Middle frontal gyrus (tissue), 1 donor: ENCODE data around the gene MAN1B1.
A peak's percentile ranks its signal among the peaks of the same experiment; 100 is the strongest.

Source experiments
- DNase-seq: peaks from one replicate; pipeline ENCODE4 v3.0.0-alpha.2; 2015; ENCODE audit warnings: low spot score; ENCODE audit errors: extremely low spot score

MAN1B1 gene

GRCh38 chr9:137068539-137069507 is 18.0 kb upstream of the MAN1B1 start:
- DNase-seq = no peak

GRCh38 chr9:137069508-137070091 is 17.2 kb upstream of the MAN1B1 start:
- no peak for DNase-seq

- peak; percentile 75 for DNase-seq
Observed at GRCh38 chr9:137070201-137070905, 16.4 kb upstream of the MAN1B1 start, which contains the start of gene SAPCD2. Gene SAPCD2, minus strand, starts transcription at chr9:137070557. Its CDS starts 97 bp downstream, at chr9:137070460.

- peak; percentile 77 for DNase-seq
Observed at GRCh38 chr9:137070906-137071275, 15.9 kb upstream of the MAN1B1 start.

- no peak for DNase-seq
Observed at GRCh38 chr9:137071282-137071681, 15.5 kb upstream of the MAN1B1 start.

GRCh38 chr9:137073992-137074399 is 12.8 kb upstream of the MAN1B1 start:
- DNase-seq = no peak

GRCh38 chr9:137074657-137075274 is 12.0 kb upstream of the MAN1B1 start:
- DNase-seq = no peak

GRCh38 chr9:137075275-137075775 is 11.5 kb upstream of the MAN1B1 start:
- no peak for DNase-seq

GRCh38 chr9:137076636-137077009 is 10.2 kb upstream of the MAN1B1 start:
- no peak for DNase-seq

- peak; percentile 65 for DNase-seq
Observed at GRCh38 chr9:137077010-137077747, 9.6 kb upstream of the MAN1B1 start, which contains the start of gene UAP1L1. Gene UAP1L1, plus strand, starts transcription at chr9:137077517. Its CDS starts 16 bp downstream, at chr9:137077533.

- no peak for DNase-seq
Observed at GRCh38 chr9:137077758-137078693, 8.8 kb upstream of the MAN1B1 start.

GRCh38 chr9:137078701-137079400 is 7.9 kb upstream of the MAN1B1 start:
- DNase-seq = no peak

- DNase-seq = no peak
Observed at GRCh38 chr9:137079401-137079787, 7.4 kb upstream of the MAN1B1 start.

- no peak for DNase-seq
Observed at GRCh38 chr9:137080260-137081122, 6.3 kb upstream of the MAN1B1 start.

- no peak for DNase-seq
Observed at GRCh38 chr9:137082222-137082924, 4.4 kb upstream of the MAN1B1 start.

GRCh38 chr9:137082925-137083290 is 3.9 kb upstream of the MAN1B1 start:
- DNase-seq = no peak

- peak; percentile 27 for DNase-seq
Observed at GRCh38 chr9:137083394-137084004, 3.3 kb upstream of the MAN1B1 start.
